Activated CD4-positive, alpha-beta T cell treated with anti-CD3 and anti-CD28 coated beads for 4 hours (primary cell): Measurements from ENCODE around the gene GPA33.

Experiments used
- DNase-seq, 2 donors: peaks; one replicate each; pipeline ENCODE4 v3.0.0-alpha.2; 2020

GPA33 gene

GRCh38 chr1:167084757-167085156 lies 5.4 kb downstream of the GPA33 start:
- no peak for DNase-seq

GRCh38 chr1:167083871-167084270 lies 6.3 kb downstream of the GPA33 start:
- no peak for DNase-seq

- no peak for DNase-seq
Measured at GRCh38 chr1:167083066-167083665, 7.0 kb downstream of the GPA33 start.

- DNase-seq: no peak
Measured at GRCh38 chr1:167082511-167083027, 7.6 kb downstream of the GPA33 start.

GRCh38 chr1:167081594-167082156 lies 8.5 kb downstream of the GPA33 start:
- DNase-seq: no peak

GRCh38 chr1:167077868-167078210 lies 12.3 kb downstream of the GPA33 start:
- DNase-seq: no peak

GRCh38 chr1:167077128-167077867 lies 12.9 kb downstream of the GPA33 start:
- no peak for DNase-seq

- no peak for DNase-seq
Measured at GRCh38 chr1:167076136-167076710, 14.0 kb downstream of the GPA33 start.

GRCh38 chr1:167071286-167071685 lies 18.9 kb downstream of the GPA33 start:
- DNase-seq: no peak

GRCh38 chr1:167068761-167069160 lies 21.4 kb downstream of the GPA33 start:
- no peak for DNase-seq

- DNase-seq: no peak
Measured at GRCh38 chr1:167067904-167068303, 22.3 kb downstream of the GPA33 start.

- DNase-seq: peak; percentile 66 to 82
Measured at GRCh38 chr1:167066333-167067122, 23.6 kb downstream of the GPA33 start.

GRCh38 chr1:167065471-167065870 lies 24.7 kb downstream of the GPA33 start:
- DNase-seq: no peak

- DNase-seq: no peak
Measured at GRCh38 chr1:167064621-167065020, 25.6 kb downstream of the GPA33 start.

- DNase-seq: no peak
Measured at GRCh38 chr1:167061073-167061464, 29.1 kb downstream of the GPA33 start.

GRCh38 chr1:167060141-167061072 lies 29.8 kb downstream of the GPA33 start:
- DNase-seq: no peak

- DNase-seq: no peak
Measured at GRCh38 chr1:167059809-167060107, 30.4 kb downstream of the GPA33 start.

GRCh38 chr1:167059045-167059808 lies 30.9 kb downstream of the GPA33 start:
- peak; percentile 50 to 74 for DNase-seq

- no peak for DNase-seq
Measured at GRCh38 chr1:167057241-167057688, 32.9 kb downstream of the GPA33 start.

GRCh38 chr1:167056529-167057231 lies 33.5 kb downstream of the GPA33 start:
- no peak for DNase-seq
